ENCODE measurements around the gene RITA1. TPM values are rescaled to one million over a fixed set of nuclear protein-coding genes. Genes with fewer than 3 reads are reported as not detected.
A peak's percentile ranks its signal among the peaks of the same experiment; 100 is the strongest.

Gene RITA1
- total and polyA plus RNA-seq, 2 donors, result 5.8 to 13.8 TPM

DNA sequence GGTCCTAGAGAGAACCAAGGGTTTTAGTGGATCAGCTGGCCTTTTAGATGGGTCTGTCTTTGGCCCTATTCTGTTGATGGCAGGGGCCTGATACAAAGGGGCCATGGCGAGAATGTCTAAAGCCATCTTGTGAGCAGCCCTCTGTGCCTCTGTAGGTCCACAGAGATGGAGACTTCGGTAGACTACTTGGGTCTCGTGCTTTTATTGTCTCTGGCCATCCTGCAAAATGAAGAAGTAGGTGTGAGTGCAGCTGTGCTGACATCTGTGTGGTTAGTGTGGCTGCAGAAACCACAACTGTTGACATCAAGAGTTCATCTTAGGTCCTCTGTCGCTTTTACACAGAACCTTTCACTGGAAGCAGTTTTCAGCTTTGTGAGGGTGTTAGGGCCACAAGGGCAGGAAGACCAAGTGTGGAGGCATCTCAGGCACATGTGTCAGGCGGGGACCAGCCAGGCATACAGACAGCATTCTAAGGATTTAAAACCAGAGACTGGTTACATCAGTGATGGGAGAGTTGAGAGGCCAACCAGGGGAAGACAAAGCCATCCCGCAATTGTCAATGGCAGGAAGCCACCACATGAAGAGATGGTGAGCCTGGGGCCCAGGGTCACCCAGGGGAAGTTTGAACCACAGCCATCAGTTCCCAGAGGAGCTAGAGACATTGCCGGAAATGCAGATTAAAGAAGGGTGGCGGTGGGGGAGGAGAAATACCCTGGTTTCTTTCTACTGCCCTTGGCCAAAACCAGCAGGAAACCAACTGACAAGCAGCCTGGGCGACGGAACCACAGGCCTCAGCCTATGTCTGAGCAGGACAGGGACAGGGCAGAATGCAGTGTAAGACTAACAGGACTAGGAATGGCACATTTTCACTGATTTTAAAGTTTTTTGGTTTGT, 22.8 kb downstream of the RITA1 start:
- DNase-seq (ENCODE audit: extremely low spot score), result no peak
- H3K4me3 ChIP-seq (ENCODE audit: low read depth, low read length), result no peak overlapping the region
- H3K27ac ChIP-seq (ENCODE audit: low read depth), result no peak overlapping the region
- H3K36me3 ChIP-seq (ENCODE audit: insufficient read depth), result no peaks in the 10 kb centered on the region
- no peaks in the 10 kb centered on the region for H3K4me1 ChIP-seq (ENCODE audit: insufficient read depth)
- whole genome bisulfite sequencing, result 73% methylated on average over 10 of the region's 10 CpGs

DNA sequence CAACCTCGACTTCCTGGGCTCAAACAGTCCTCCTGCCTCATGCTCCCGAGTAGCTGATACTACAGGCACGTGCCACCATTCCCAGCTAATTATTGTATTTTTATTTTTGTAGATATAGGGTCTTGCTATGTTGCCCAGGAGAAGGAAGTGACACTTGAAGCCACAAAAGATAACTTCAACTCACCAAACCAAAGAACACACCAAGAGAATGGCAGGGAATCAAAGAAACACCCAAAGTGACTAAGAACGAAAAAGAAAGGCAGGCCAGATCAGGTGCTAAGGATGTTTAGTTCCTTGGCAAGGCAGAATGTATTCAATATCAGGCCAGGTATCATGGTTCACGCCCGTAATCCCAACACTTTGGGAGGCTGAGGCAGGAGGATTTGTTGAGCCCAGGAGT, 25.6 kb downstream of the RITA1 start:
- H3K36me3 ChIP-seq (ENCODE audit: insufficient read depth), result no peaks in the 10 kb centered on the region
- no peak for DNase-seq (ENCODE audit: extremely low spot score)
- no peak overlapping the region for H3K27ac ChIP-seq (ENCODE audit: low read depth)
- 83% methylated on average over 6 of the region's 6 CpGs for WGBS
- H3K4me3 ChIP-seq (ENCODE audit: low read depth, low read length), result no peak overlapping the region
- H3K4me1 ChIP-seq (ENCODE audit: insufficient read depth), result no peaks in the 10 kb centered on the region

DNA sequence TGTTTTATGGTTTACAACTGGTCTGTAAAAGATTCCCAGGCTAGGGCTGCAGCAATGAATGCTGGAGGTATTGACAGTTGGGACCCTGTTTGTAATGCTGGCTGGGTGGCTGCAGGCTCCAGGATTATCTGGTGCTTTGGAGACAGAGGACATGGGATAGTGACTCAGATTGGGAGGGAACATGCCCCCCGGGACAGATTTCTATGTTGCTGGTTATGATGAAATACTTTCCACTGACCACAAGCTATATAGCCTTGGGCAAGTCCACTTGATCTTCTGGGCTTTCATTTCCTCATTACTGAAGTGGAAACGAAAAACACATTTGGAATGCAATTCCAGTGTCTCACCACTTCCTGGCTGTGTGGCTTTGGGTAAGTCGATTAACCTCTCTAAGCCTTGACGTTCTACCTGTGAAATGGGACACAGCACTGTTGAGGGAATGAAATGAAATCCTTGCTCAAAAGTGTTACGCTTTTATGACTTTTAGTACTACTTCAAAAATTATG, 29.4 kb downstream of the RITA1 start:
- DNase-seq (ENCODE audit: extremely low spot score), result no peak

DNA sequence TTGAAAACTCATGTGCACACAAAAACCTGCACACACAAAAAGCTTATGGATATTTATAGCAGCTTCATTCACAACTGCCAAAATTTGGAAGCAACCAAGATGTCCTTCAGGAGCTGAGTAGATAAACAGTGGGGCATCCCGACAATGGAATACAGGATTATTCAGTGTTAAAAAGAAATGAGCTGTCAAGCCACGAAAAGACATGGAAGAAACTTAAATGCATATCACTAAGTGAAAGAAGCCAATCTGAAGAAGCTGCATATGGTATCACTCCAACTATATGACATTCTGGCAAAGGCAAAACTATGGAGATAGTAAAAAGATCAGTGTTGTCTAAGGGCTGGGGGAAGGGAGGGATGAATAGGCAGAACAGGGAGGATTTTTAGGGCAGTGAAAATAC, 30.5 kb downstream of the RITA1 start:
- Histone ChIP-seq H3K36me3 (ENCODE audit: insufficient read depth) (no peaks in the 10 kb centered on the region), H3K4me1 (ENCODE audit: insufficient read depth) (no peaks in the 10 kb centered on the region), H3K27ac (ENCODE audit: low read depth) (no peak overlapping the region), H3K4me3 (ENCODE audit: low read depth, low read length) (no peak overlapping the region)
- WGBS, result 49% methylated on average over 2 of the region's 2 CpGs
- DNase-seq (ENCODE audit: extremely low spot score), result no peak

More for the DNA sequence above, 29.4 kb downstream of the RITA1 start:
- Histone ChIP-seq H3K27ac (ENCODE audit: low read depth) (no peak overlapping the region), H3K4me3 (ENCODE audit: low read depth, low read length) (no peak overlapping the region), H3K4me1 (ENCODE audit: insufficient read depth) (no peaks in the 10 kb centered on the region), H3K36me3 (ENCODE audit: insufficient read depth) (no peaks in the 10 kb centered on the region)
- 65% methylated on average over 5 of the region's 5 CpGs for WGBS

DNA sequence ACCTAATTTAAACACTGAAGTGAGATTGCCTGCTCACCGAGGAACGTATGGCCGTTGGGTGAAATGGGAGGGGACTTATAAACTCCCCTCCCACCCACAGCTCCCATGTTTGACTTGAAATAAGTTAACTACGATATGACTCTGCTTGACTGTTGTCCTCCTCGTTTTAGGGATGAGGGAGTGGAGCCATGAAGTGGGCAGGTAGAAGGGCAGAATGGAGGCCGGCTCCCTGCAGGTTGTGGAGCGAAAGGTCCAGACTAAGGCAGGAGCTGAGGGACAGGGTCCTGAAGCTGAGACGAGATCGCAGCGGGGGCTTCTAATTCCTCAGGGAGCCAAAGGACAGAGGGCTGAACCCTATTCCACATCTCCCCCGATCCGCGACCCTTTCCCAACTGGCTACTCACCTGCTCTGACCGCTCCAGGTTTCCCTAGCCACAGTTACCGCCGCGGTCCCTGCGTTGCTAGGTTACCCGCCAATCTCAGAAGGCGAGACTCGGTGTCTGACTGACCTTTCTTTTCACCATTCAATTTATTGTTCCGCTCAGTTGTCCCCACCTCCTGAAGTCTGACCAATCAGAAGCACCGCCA, 35.2 kb downstream of the RITA1 start:
- under 1% methylated on average over 23 of the region's 23 CpGs for WGBS
- Histone ChIP-seq H3K27ac (ENCODE audit: low read depth) (no peak overlapping the region), H3K4me3 (ENCODE audit: low read depth, low read length) (peak overlapping the region; percentile 27), H3K36me3 (ENCODE audit: insufficient read depth) (no peaks in the 10 kb centered on the region), H3K4me1 (ENCODE audit: insufficient read depth) (no peaks in the 10 kb centered on the region)
- DNase-seq (ENCODE audit: extremely low spot score), result no peak

DNA sequence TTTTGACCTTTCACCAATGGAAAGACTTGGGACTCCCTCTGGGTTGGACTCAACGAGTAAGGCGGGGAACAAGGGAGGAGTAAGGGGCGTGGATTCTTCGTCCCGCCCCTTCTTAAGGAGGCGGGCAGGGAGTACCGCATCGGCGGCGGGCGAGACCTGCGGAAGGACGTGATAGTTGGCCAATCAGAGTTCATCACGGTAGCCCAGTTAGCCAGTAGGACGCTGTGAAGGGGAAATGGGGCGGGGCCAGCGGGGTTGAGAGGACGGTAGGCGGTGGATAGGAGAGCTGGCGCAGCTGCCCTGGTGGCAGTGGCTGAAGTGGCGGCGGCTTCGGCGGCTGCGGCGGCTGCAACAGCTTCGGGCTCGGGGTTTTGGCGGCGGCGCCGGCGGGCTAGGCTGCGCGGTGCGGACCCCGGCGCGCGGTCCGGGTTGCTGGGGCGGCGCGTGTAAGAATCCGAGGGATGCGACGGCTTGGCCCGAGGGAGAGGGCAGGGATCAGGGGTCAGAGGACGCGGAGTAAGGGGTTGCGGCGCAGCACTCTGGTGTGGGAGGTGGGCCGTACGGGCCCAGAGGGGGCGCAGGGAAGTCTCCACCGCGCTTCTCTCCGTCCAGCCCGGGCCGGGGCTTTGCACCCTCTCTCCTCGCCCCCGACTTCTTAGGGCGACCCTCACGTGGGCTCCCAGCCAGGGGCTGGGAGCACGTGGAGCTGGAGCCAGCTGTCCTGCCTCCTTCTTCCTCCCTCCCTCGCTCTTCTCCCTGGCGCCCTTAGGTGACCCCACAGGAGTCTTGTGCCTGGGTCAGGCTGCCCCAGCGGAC, 35.9 kb downstream of the RITA1 start, which contains the start of gene TPCN1:
TSS of gene TPCN1 (plus strand) at position 284 of the 816 bp plus-strand sequence. CDS start 5,389 bp downstream, outside the sequence.
- peak; percentile 100 for DNase-seq (ENCODE audit: extremely low spot score)
- H3K27ac ChIP-seq (ENCODE audit: low read depth), result peak within 1 kb of the TSS; percentile 97
- H3K36me3 ChIP-seq (ENCODE audit: insufficient read depth), result no peaks in the 10 kb centered on the region
- WGBS, result under 1% methylated on average over 68 of the region's 68 CpGs
- no peaks in the 10 kb centered on the region for H3K4me1 ChIP-seq (ENCODE audit: insufficient read depth)
- H3K4me3 ChIP-seq (ENCODE audit: low read depth, low read length), result peak within 1 kb of the TSS; percentile 89

DNA sequence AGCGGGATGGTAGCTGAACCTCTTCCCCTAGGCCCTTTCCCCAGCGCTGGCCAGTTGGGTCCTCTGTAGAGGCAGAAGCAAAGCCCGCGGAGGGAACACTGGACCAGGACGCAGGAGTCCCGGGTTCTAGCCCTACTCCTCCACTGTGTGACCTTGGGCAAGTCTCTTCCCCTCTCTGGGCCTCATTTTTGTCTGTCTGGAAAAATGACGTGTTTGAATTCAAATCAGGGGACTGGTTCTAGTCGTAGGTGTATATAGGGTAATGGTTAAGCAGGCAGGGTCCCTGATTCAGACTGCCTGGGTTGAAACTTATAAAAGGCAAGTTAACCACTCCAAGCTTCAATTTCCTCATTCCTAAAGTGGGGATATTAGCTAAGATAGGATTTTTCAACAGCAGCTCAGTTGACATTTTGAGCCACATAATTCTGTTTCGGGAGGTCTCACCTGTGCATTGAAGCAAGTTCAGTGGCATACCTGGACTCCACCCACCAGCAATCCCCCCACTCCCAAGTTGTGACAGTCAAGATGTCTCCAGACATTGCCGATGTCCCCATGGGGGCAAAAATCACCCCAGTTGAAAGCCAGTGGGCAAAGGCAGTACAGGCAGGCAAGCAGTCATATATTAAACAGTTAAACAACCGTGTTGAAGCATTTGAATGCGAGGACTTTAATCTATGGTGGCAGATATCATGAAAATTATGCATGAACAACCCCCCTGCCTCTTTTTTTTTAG, 36.6 kb downstream of the RITA1 start:
- Histone ChIP-seq H3K36me3 (ENCODE audit: insufficient read depth) (peaks cover 4% of the 10 kb centered on the region), H3K4me1 (ENCODE audit: insufficient read depth) (no peaks in the 10 kb centered on the region), H3K4me3 (ENCODE audit: low read depth, low read length) (peak overlapping the region; percentile 89), H3K27ac (ENCODE audit: low read depth) (peak overlapping the region; percentile 97)
- 15% methylated on average over 12 of the region's 12 CpGs for WGBS
- DNase-seq (ENCODE audit: extremely low spot score), result no peak

DNA sequence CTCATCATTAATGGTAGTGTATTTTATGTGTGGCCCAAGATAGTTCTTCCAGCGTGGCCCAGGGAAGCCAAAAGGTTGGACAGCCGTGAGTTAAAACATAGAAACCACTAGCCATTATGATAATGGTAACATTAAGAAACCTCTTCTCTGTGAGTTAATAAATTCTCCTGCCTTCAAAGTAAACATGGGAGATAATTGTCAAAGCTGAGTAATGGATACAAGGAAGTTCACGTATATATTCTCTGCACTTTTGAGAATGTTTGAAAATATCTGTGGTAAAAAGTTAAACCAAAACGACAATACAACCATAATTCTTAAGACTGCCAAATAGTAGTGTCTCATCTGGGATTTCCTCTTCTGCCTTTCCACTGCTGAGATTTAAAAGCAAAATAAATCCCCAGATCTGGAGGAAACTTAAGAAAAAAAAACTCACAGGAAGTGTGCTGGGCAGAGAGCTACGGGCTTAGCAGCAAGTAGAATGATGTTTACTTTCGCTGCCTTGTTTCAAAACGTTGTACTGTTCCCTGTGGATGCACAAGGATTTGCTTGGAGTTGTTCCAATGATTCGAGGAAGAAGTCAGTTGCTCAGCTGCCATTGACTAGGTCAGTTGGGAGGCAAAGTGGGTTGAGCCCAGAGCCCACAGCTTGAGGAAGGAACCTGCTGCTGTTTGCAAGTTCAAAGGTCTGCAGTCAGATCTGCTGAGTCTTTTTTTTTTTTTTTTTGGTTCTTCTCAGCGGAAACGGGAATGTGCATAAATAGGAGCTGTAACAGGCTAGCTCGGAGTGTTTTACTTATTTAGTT, 37.4 kb downstream of the RITA1 start:
- Histone ChIP-seq H3K4me3 (ENCODE audit: low read depth, low read length) (peak overlapping the region; percentile 89), H3K36me3 (ENCODE audit: insufficient read depth) (peaks cover 5% of the 10 kb centered on the region), H3K27ac (ENCODE audit: low read depth) (peak overlapping the region; percentile 97), H3K4me1 (ENCODE audit: insufficient read depth) (no peaks in the 10 kb centered on the region)
- DNase-seq (ENCODE audit: extremely low spot score), result peak; percentile 66
- 4% methylated on average over 11 of the region's 11 CpGs for WGBS

DNA sequence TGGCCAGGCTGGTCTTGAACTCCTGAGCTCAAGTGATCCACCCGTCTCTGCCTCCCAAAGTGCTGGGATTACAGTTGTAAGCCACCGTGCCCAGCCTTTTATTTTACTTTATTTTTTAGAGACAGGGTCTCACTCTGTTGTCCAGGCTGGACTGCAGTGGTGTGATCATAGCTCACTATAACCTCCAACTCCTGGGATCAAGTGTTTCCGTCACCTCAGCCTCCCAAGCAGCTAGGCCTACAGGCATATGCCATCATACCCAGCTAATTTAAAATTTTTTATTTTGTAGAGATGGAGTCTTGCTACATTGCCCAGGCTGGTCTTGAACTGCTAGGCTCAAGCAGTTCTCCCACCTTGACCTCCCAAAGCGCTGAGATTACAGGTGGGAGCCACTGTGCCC, 39.4 kb downstream of the RITA1 start:
- WGBS, result 95% methylated on average over 4 of the region's 4 CpGs
- Histone ChIP-seq H3K4me1 (ENCODE audit: insufficient read depth) (no peaks in the 10 kb centered on the region), H3K36me3 (ENCODE audit: insufficient read depth) (peaks cover 5% of the 10 kb centered on the region), H3K27ac (ENCODE audit: low read depth) (no peak overlapping the region), H3K4me3 (ENCODE audit: low read depth, low read length) (no peak overlapping the region)
- DNase-seq (ENCODE audit: extremely low spot score), result no peak

DNA sequence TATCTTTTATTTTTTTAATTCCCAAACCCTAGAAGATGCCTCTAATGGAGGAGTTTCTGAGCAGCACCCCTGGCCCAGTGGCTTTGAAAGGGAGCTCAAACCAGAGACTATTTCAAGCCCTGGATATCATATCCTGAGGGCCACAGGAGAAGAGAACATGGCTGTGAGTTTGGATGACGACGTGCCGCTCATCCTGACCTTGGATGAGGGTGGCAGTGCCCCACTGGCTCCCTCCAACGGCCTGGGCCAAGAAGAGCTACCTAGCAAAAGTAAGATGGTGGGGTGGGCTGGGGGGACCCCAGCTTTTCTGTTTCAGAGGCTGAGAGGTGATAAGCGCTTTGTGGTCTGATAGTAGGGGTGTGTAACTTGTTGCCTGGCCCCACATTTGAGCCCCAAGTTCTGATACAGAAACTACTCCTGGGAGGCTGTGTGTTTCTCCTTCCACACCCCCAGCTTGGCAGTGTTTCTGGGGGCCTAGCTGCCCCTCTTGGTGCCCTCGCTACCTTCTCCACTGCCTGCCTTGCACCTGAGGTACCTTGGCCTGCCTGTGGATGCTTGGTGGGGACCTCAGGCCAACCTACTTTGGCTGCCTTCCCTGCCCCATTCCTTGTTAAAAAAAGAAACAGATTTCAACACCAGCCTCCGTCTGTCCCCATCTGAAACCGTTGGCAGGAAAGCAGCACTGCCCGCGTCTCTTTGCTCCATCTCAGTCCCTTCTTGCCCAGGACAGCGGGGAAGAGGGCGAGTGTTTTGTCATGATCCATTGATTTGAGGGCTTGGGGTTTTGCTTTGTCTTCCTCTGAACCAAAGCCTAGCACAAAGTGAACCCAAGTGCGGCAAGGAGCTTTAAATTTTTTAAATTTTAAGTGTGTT, 41.4 kb downstream of the RITA1 start:
- Histone ChIP-seq H3K27ac (ENCODE audit: low read depth) (no peak overlapping the region), H3K4me1 (ENCODE audit: insufficient read depth) (no peaks in the 10 kb centered on the region), H3K36me3 (ENCODE audit: insufficient read depth) (peaks cover 5% of the 10 kb centered on the region), H3K4me3 (ENCODE audit: low read depth, low read length) (no peak overlapping the region)
- no peak for DNase-seq (ENCODE audit: extremely low spot score)
- WGBS, result 82% methylated on average over 13 of the region's 13 CpGs

DNA sequence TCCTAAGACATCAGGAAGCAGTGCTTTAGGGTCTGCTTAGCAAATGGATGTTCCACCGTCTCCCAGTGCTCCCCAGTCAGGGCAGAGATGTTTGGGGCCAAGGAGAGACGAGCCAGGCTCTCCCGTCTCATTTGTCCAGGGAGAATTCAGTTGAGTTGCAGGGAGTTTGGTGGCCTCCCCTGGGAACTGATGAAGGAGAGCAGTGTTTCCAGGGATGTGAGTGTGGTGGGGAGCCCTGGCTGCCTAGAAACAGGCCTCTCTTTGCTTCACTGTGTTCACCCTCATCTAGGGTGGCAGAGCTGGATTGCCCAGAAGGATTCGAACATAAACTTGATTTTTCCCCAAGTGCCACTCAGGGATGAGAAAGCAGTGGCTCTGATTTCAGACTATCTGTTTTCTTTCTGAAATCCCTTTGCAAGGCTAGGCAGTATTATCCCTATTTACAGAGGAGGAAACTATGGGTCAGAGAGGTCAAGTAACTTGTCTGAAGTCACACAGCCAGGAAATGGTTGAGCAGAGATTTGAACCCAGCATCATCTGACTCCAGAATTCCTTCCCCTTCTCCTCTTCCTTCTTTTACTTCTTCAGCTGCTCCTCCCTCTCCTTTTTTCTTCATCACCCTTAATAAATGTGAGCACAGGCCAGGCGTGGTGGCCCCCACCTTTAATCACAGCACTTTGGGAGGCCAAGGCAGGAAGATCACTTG, 42.3 kb downstream of the RITA1 start:
- Histone ChIP-seq H3K4me1 (ENCODE audit: insufficient read depth) (no peaks in the 10 kb centered on the region), H3K4me3 (ENCODE audit: low read depth, low read length) (no peak overlapping the region), H3K36me3 (ENCODE audit: insufficient read depth) (peaks cover 6% of the 10 kb centered on the region), H3K27ac (ENCODE audit: low read depth) (no peak overlapping the region)
- WGBS, result 93% methylated on average over 5 of the region's 5 CpGs
- DNase-seq (ENCODE audit: extremely low spot score), result no peak
